ENCODE results near the gene TRIM7.

DNA sequence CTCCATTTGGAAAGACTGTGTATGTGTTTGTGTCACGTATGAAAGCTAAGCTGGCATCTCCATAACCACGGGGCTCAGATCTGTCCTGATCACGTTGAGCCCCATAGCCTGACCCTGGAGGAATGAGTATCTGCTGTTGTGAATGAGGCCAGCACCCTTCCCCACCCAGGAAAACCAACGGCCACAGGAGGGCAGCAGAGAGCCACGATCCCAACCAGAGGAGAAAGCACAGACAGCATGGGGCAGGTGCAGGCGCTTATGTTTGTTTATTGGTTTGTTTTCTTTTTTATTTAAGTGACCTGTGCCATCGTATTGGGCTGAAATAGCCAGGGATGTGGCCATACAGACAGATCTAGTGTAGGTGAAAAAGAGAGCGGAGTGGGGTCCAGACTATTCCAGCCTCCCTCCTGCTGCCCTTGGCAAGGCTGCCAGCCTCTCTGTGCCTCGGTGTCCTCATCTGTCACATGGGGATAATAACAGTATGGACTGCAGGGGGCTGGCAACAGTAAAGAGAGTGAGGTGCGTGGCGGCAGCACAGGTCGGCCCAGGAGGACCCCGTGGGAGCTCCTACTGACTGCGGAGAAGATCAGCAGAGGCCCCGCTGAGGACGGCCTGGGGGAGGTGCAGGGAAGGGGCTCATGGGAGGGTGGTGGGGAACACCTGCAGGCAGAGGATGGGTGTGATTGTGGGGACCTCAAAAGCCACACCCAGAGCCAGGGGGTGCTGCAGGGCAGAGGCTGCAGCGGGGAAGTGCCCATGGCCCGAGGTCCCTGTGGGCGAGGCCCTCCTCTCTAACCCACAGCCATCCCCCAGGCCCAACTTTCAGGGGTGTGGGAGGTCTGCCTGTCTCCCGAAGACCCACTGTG, 45.5 kb downstream of the TRIM7 start:
- TF ChIP-seq, protein P1, sequence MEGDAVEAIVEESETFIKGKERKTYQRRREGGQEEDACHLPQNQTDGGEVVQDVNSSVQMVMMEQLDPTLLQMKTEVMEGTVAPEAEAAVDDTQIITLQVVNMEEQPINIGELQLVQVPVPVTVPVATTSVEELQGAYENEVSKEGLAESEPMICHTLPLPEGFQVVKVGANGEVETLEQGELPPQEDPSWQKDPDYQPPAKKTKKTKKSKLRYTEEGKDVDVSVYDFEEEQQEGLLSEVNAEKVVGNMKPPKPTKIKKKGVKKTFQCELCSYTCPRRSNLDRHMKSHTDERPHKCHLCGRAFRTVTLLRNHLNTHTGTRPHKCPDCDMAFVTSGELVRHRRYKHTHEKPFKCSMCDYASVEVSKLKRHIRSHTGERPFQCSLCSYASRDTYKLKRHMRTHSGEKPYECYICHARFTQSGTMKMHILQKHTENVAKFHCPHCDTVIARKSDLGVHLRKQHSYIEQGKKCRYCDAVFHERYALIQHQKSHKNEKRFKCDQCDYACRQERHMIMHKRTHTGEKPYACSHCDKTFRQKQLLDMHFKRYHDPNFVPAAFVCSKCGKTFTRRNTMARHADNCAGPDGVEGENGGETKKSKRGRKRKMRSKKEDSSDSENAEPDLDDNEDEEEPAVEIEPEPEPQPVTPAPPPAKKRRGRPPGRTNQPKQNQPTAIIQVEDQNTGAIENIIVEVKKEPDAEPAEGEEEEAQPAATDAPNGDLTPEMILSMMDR (IDR thresholded peaks at IDR 0.05) = peak; percentile 78 to 89 (median 85)
- TF ChIP-seq POLR2A (IDR thresholded peaks at IDR 0.05) (no peak), EP300 (IDR thresholded peaks at IDR 0.05) (no peak)
